Activated CD8-positive, alpha-beta T cell treated with anti-CD3 and anti-CD28 coated beads for 36 hours (primary cell): ENCODE results near the gene ZNF672. TPM values are rescaled to one million over a fixed set of nuclear protein-coding genes. Genes with fewer than 3 reads are reported as not detected.

Source experiments
- ATAC-seq: fragments of 200-7000 bp; cut with Tn5 transposase; one replicate; pipeline ENCODE4 v1.10.0; 2021; ENCODE audit warnings: mild to moderate bottlenecking, moderate library complexity
- CTCF ChIA-PET: fragments of 350-600 bp; sonication (Branson Sonifier 250); formaldehyde crosslinking; loops from one replicate; lab custom pipeline; 2021; ENCODE audit warnings: antibody characterized with exemption; lab: Charles Lee
- POLR2A ChIA-PET: fragments of 350-600 bp; sonication (Branson Sonifier 250); formaldehyde crosslinking; loops from one replicate; lab custom pipeline; 2021; ENCODE audit warnings: antibody characterized with exemption; lab: Charles Lee
- DNase-seq: peaks from one replicate; pipeline ENCODE4 v3.0.0-alpha.2; 2020
- H3K27ac Mint-ChIP-seq: one replicate; pipeline ENCODE4 v1.8.0; 2021; ENCODE audit warnings: mild to moderate bottlenecking, mixed read lengths
- H3K27me3 Mint-ChIP-seq: one replicate; pipeline ENCODE4 v1.8.0; 2021; ENCODE audit warnings: mixed read lengths
- H3K36me3 Mint-ChIP-seq: one replicate; pipeline ENCODE4 v1.8.0; 2021; ENCODE audit warnings: low read depth, mixed read lengths
- H3K4me1 Mint-ChIP-seq: one replicate; pipeline ENCODE4 v1.8.0; 2021; ENCODE audit warnings: low read depth, mixed read lengths
- H3K4me3 Mint-ChIP-seq: one replicate; pipeline ENCODE4 v1.8.0; 2021; ENCODE audit warnings: mild to moderate bottlenecking, moderate library complexity, mixed read lengths
- H3K9me3 Mint-ChIP-seq: one replicate; pipeline ENCODE4 v1.8.0; 2021; ENCODE audit warnings: mixed read lengths
- intact Hi-C: fragments of 100-400 bp; cut with micrococcal nuclease; formaldehyde crosslinking; loops from one replicate; pipeline ENCODE4 v1.10.0; 2022
- total RNA-seq, 2 experiments: library from RNA; stranded (reverse); gene quantifications; one replicate each; pipeline ENCODE4 v1.2.3, GENCODE V29; 2021
- TF ChIP-seq, protein P1 (sequence below): fragments of 200-600 bp; IDR thresholded peaks from one replicate; pipeline ENCODE4 v1.8.0; 2022; ENCODE audit warnings: antibody characterized with exemption, mild to moderate bottlenecking

Gene ZNF672
- total RNA-seq, 2 experiments from 2014 or later: 43.8 to 45.1 TPM

GRCh38 chr1:248816042-248816851 is 21.8 kb upstream of the ZNF672 start:
- Mint-ChIP-seq H3K9me3 (no peaks in the 10 kb centered on the region), H3K4me3 (no peak overlapping the region), H3K27ac (peak overlapping the region; percentile 10), H3K4me1 (peaks cover 36% of the 10 kb centered on the region), H3K36me3 (peaks cover 40% of the 10 kb centered on the region), H3K27me3 (no peaks in the 10 kb centered on the region)
- POLR2A ChIA-PET: interaction anchor here (1.1 kb wide), 1 partner anchor 10 kb away, joined by 4 read pairs; the partner anchor contains the start of gene SH3BP5L
- ATAC-seq: no peak
- intact Hi-C loops: no loop called here
- CTCF ChIA-PET: no interaction called here
- no peak for DNase-seq
- TF ChIP-seq, protein P1, sequence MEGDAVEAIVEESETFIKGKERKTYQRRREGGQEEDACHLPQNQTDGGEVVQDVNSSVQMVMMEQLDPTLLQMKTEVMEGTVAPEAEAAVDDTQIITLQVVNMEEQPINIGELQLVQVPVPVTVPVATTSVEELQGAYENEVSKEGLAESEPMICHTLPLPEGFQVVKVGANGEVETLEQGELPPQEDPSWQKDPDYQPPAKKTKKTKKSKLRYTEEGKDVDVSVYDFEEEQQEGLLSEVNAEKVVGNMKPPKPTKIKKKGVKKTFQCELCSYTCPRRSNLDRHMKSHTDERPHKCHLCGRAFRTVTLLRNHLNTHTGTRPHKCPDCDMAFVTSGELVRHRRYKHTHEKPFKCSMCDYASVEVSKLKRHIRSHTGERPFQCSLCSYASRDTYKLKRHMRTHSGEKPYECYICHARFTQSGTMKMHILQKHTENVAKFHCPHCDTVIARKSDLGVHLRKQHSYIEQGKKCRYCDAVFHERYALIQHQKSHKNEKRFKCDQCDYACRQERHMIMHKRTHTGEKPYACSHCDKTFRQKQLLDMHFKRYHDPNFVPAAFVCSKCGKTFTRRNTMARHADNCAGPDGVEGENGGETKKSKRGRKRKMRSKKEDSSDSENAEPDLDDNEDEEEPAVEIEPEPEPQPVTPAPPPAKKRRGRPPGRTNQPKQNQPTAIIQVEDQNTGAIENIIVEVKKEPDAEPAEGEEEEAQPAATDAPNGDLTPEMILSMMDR: no peak

- Mint-ChIP-seq H3K9me3 (no peaks in the 10 kb centered on the region), H3K27me3 (no peaks in the 10 kb centered on the region), H3K4me1 (peaks cover 44% of the 10 kb centered on the region), H3K36me3 (peaks cover 37% of the 10 kb centered on the region), H3K27ac (peak overlapping the region; percentile 65), H3K4me3 (no peak overlapping the region)
- DNase-seq (no peak), ATAC-seq (no peak)
- intact Hi-C loops: no loop called here
- POLR2A ChIA-PET: interaction anchor here (1.1 kb wide), 1 partner anchor 9 kb away, joined by 4 read pairs; the partner anchor contains the start of gene SH3BP5L
- TF ChIP-seq, protein P1: no peak
- CTCF ChIA-PET: no interaction called here
Measured at GRCh38 chr1:248817065-248817464, 21.0 kb upstream of the ZNF672 start.

DNA sequence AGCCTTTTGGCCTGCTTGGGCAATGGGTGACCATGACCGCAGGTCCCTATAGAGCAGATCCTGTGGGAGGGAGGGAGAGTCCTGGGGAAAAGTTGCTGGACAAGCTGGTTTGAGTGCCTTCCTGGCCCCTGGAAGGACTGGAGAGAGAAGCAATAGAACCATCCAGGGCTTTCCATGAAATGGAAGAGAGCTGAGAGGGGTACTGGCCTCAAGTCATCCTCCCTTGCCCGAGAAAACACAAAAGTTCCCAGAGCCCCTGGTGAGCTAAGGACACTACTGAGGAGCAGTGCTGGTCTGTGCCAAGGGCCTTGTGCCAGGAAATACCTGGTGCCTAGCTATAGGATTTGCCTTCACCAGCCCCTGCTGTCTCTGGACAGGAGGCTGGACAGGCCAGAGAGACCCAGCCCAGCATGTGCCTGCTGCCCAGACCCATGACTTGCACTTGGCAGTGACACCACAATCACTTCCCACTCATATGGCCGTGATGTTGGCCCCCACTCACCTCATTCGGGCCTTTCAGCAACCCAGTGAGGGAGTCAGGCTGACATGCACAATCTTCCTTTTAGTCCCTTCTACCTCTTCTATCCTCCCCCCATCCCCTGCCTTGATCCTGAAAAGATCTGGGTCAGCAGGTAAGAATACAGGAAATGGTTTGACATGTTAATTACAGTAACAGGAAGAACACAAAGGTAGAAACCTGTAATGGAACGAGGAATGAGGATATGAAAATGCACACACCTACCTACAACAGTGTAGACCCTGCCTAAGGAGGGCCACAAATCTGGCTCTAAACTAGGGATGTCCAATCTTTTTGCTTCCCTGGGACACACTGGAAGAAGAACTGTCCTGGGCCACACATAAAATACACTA is 19.3 kb upstream of the ZNF672 start:
- H3K27me3 Mint-ChIP-seq: no peaks in the 10 kb centered on the region
- H3K27ac Mint-ChIP-seq: peak overlapping the region; percentile 72
- TF ChIP-seq, protein P1: no peak
- DNase-seq (no peak), ATAC-seq (peak; percentile 51)
- H3K4me3 Mint-ChIP-seq: no peak overlapping the region
- POLR2A ChIA-PET: interaction anchor here (0.6 to 1.1 kb wide), 2 partner anchors 19 to 67 kb away, joined by 3 read pairs; no protein-coding TSS in a partner anchor
- peaks cover 58% of the 10 kb centered on the region for H3K4me1 Mint-ChIP-seq
- H3K9me3 Mint-ChIP-seq: no peaks in the 10 kb centered on the region
- H3K36me3 Mint-ChIP-seq: peaks cover 29% of the 10 kb centered on the region
- CTCF ChIA-PET: interaction anchor here (0.6 to 1.8 kb wide), 2 partner anchors 12 to 14 kb away, joined by 4 to 5 read pairs; no protein-coding TSS in a partner anchor
- intact Hi-C loops: no loop called here

DNA sequence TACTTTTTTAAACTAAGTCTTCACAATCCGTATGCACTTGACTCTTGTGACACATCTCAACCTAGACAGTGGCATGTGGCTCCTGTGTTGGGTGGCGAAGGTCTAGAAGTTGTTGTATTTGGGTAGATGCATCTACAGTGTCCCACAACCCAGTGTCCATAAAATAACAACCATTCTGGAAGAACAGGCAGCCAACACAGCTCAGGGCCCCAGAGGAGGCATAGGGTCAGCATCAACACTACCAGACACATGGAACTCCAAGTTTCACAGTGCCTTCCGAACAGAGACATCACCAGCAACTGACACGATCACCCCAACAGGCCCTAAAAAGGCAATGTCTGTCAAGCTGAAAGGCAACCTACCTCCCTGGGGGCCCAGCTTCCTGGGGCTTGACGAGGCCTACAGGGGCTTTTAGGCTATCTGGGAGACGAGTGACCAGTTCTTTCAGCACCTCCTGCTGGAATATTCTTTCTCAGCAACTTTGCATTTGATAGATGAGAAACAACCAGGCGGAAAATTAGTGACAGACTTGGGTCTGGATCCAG is 17.9 kb upstream of the ZNF672 start:
- no peaks in the 10 kb centered on the region for H3K9me3 Mint-ChIP-seq
- ChIA-PET POLR2A (no interaction called here), CTCF (interaction anchor here (1.8 kb wide), 1 partner anchor 15 kb away, joined by 5 read pairs; no protein-coding TSS in a partner anchor)
- no peaks in the 10 kb centered on the region for H3K27me3 Mint-ChIP-seq
- no peak for ATAC-seq
- H3K4me1 Mint-ChIP-seq: peaks cover 71% of the 10 kb centered on the region
- DNase-seq: no peak
- intact Hi-C loops: no loop called here
- TF ChIP-seq, protein P1: no peak
- H3K27ac Mint-ChIP-seq: peak overlapping the region; percentile 27
- H3K36me3 Mint-ChIP-seq: peaks cover 27% of the 10 kb centered on the region
- H3K4me3 Mint-ChIP-seq: no peak overlapping the region
